PC-9 (cell line): ENCODE measurements around the gene GDE1.

Experiments
- CTCF ChIP-seq: fragments of 200-600 bp; sonication (generic); conservative IDR thresholded peaks from 2 replicates; pipeline ENCODE4 v1.6.1; 2017; ENCODE audit warnings: mixed run types, antibody characterized with exemption, mild to moderate bottlenecking, moderate library complexity
- EZH2 ChIP-seq: fragments of 200-600 bp; sonication (generic); IDR thresholded peaks from 2 replicates; pipeline ENCODE4 v1.8.0; 2017; ENCODE audit warnings: antibody characterized with exemption, low read depth

GRCh38 chr16:19507867-19508266 lies 14.0 kb downstream of the GDE1 start:
- TF ChIP-seq CTCF: no peak
- no peak for TF ChIP-seq EZH2
